NCI-H1105 treated with DMSO at 0.1 percent for 48 hours (cell line): ENCODE data around the gene HHIPL1.
"Not testable (repeated sequence)": the region's sequence is repeated elsewhere in the genome, so short reads cannot be mapped to it uniquely, and the experiment has no call there.

Source experiments
- DNase-seq: peaks from one replicate; lab custom pipeline; 2025; lab: John Stamatoyannopoulos, UW

Gene HHIPL1

GRCh38 chr14:99660006-99660566 is 15.2 kb downstream of the HHIPL1 start:
- peak; percentile 14 for DNase-seq

- no peak for DNase-seq
These were observed 15.9 kb downstream of the HHIPL1 start for GRCh38 chr14:99660794-99661193.

GRCh38 chr14:99661206-99661605 is 16.3 kb downstream of the HHIPL1 start:
- DNase-seq = not testable (repeated sequence)

GRCh38 chr14:99662846-99663245 is 17.9 kb downstream of the HHIPL1 start:
- no peak for DNase-seq

- no peak for DNase-seq
These were observed 18.6 kb downstream of the HHIPL1 start for GRCh38 chr14:99663386-99664057.

- DNase-seq = no peak
These were observed 19.4 kb downstream of the HHIPL1 start for GRCh38 chr14:99664058-99664936.

GRCh38 chr14:99664937-99665273 is 20.0 kb downstream of the HHIPL1 start:
- no peak for DNase-seq

GRCh38 chr14:99666533-99666932 is 21.6 kb downstream of the HHIPL1 start:
- no peak for DNase-seq

- no peak for DNase-seq
These were observed 22.1 kb downstream of the HHIPL1 start for GRCh38 chr14:99667045-99667444.

- DNase-seq = no peak
These were observed 22.9 kb downstream of the HHIPL1 start for GRCh38 chr14:99667821-99668220.

GRCh38 chr14:99668307-99669295 is 23.7 kb downstream of the HHIPL1 start:
- no peak for DNase-seq

GRCh38 chr14:99670361-99671234 is 25.7 kb downstream of the HHIPL1 start:
- no peak for DNase-seq

GRCh38 chr14:99671235-99672224 is 26.6 kb downstream of the HHIPL1 start:
- no peak for DNase-seq

- DNase-seq = no peak
These were observed 27.8 kb downstream of the HHIPL1 start for GRCh38 chr14:99672506-99673304.

- no peak for DNase-seq
These were observed 28.6 kb downstream of the HHIPL1 start for GRCh38 chr14:99673305-99674063.

- DNase-seq = no peak
These were observed 29.2 kb downstream of the HHIPL1 start for GRCh38 chr14:99674064-99674650.

GRCh38 chr14:99674776-99675381 is 29.9 kb downstream of the HHIPL1 start:
- DNase-seq = no peak
